ENCODE data around the gene FAM83C.

FAM83C gene

DNA sequence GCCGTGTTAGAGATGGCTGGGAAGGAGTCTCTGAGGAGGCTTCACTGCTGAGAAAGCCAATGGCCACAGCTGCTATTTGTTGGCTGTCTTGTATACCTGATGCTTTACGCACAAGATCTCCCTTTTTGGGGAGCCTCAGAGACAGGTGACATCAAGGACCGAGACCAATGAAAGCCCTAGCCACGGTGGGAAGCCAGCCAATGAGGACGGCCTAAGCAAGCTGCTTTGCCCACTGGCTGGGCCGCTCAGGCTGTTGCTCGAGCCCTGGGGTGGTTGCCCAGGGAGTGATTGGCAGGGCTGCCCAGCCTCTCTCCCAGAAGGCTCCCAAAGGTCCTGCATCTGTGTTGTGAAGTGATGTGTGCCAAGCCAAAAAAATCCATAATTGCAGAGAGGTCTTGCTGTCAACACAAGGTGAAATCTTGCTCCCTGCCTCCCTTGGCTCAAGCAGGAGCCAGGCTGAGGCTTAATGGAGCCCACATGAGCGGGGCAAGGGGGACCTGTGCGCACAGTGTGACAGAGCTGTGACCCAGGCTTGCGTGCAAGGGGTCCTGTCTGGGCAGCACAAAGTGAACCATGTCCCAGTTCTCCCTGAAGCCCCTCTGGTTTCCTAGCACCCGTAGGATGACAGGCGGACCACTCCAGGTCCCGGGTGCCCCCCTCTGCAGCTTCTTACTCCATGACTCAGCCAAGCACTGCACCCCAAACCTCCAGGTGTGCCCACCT, 18.6 kb downstream of the FAM83C start:
- H3K79me2 ChIP-seq (ENCODE audit: low read length), result peaks cover 14% of the 10 kb centered on the region
- H3K4me2 ChIP-seq (ENCODE audit: low read length), result no peak overlapping the region
- no peak for TF ChIP-seq EZH2phosphoT487 (IDR thresholded peaks at IDR 0.05; ENCODE audit: low read depth)
- TF ChIP-seq, protein P1, sequence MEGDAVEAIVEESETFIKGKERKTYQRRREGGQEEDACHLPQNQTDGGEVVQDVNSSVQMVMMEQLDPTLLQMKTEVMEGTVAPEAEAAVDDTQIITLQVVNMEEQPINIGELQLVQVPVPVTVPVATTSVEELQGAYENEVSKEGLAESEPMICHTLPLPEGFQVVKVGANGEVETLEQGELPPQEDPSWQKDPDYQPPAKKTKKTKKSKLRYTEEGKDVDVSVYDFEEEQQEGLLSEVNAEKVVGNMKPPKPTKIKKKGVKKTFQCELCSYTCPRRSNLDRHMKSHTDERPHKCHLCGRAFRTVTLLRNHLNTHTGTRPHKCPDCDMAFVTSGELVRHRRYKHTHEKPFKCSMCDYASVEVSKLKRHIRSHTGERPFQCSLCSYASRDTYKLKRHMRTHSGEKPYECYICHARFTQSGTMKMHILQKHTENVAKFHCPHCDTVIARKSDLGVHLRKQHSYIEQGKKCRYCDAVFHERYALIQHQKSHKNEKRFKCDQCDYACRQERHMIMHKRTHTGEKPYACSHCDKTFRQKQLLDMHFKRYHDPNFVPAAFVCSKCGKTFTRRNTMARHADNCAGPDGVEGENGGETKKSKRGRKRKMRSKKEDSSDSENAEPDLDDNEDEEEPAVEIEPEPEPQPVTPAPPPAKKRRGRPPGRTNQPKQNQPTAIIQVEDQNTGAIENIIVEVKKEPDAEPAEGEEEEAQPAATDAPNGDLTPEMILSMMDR (IDR thresholded peaks at IDR 0.05; ENCODE audit: low read depth, low read length), result no peak
- no peak overlapping the region for H3K27ac ChIP-seq (ENCODE audit: low read length)
- no peaks in the 10 kb centered on the region for H3K27me3 ChIP-seq (ENCODE audit: low read depth, low read length)
- peaks cover 16% of the 10 kb centered on the region for H3K4me1 ChIP-seq (ENCODE audit: low read length)
- no peaks in the 10 kb centered on the region for H3K9me3 ChIP-seq (ENCODE audit: insufficient read depth, low read length)
- no peaks in the 10 kb centered on the region for H4K20me1 ChIP-seq (ENCODE audit: insufficient read depth, low read length)
- no peak overlapping the region for H3K4me3 ChIP-seq (ENCODE audit: low read length)
- no peak overlapping the region for H3K9ac ChIP-seq (ENCODE audit: low read length)
- H2AFZ ChIP-seq (ENCODE audit: low read depth, low read length), result no peak overlapping the region
- peaks cover 19% of the 10 kb centered on the region for H3K36me3 ChIP-seq (replicated peaks; ENCODE audit: low read depth, low read length)

DNA sequence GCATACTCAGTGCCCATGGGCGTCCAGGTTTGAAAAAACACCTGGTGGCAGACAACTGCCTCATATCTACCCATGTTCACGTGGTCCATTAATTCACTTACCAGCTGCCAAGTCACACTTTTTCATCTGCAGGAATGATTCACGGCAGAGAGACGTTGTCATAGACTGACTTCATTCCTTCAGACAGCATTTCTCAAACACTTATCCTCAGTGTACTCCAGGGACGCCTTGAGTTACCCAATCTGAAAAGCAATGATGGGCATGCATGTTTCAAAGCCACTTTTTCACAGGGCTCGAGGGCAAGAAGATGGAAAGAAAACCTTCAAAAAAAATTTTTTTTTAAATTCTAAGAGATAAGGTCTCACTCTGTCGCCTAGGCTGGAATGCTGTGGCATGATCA, 20.3 kb downstream of the FAM83C start:
- H3K27me3 ChIP-seq (ENCODE audit: low read depth, low read length), result no peaks in the 10 kb centered on the region
- H4K20me1 ChIP-seq (ENCODE audit: insufficient read depth, low read length), result no peaks in the 10 kb centered on the region
- H2AFZ ChIP-seq (ENCODE audit: low read depth, low read length), result no peak overlapping the region
- no peak overlapping the region for H3K27ac ChIP-seq (ENCODE audit: low read length)
- TF ChIP-seq, protein P1 (IDR thresholded peaks at IDR 0.05; ENCODE audit: low read depth, low read length), result no peak
- TF ChIP-seq EZH2phosphoT487 (IDR thresholded peaks at IDR 0.05; ENCODE audit: low read depth), result no peak
- H3K4me1 ChIP-seq (ENCODE audit: low read length), result peaks cover 18% of the 10 kb centered on the region
- peaks cover 10% of the 10 kb centered on the region for H3K36me3 ChIP-seq (replicated peaks; ENCODE audit: low read depth, low read length)
- H3K9me3 ChIP-seq (ENCODE audit: insufficient read depth, low read length), result no peaks in the 10 kb centered on the region
- peaks cover 9% of the 10 kb centered on the region for H3K79me2 ChIP-seq (ENCODE audit: low read length)
- no peak overlapping the region for H3K9ac ChIP-seq (ENCODE audit: low read length)
- no peak overlapping the region for H3K4me3 ChIP-seq (ENCODE audit: low read length)
- no peak overlapping the region for H3K4me2 ChIP-seq (ENCODE audit: low read length)

DNA sequence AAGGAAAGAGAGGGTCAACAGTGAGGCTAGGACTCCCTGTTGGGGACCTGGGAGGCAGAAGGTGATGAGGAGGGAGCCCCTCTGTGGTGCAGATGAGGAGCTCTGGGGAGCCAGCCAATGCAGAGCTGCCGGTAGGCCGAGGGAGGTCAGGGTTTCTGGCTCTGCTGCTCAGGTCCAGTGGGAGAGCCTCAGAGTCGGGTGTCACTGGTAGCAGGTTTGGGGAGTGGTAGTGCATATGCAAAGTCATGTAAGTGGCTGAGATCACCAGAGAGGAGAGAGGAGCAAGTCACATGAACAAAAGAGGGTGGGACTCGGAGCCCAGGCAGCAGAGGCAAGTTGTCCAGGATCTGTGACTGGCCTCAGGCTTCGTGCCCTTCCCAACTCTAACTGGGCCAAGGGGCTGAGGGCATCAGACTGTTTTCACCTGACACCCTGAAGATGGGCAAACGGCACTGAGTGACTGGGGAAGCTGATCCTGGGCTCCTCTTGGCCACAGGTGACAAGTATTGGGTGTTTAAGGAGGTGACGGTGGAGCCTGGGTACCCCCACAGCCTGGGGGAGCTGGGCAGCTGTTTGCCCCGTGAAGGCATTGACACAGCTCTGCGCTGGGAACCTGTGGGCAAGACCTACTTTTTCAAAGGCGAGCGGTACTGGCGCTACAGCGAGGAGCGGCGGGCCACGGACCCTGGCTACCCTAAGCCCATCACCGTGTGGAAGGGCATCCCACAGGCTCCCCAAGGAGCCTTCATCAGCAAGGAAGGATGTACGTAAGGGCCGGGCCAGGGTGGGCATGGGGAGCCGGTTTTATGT, 20.9 kb downstream of the FAM83C start:
- Histone ChIP-seq H3K27ac (ENCODE audit: low read length) (no peak overlapping the region), H3K27me3 (ENCODE audit: low read depth, low read length) (no peaks in the 10 kb centered on the region), H3K79me2 (ENCODE audit: low read length) (peaks cover 3% of the 10 kb centered on the region), H3K4me1 (ENCODE audit: low read length) (peaks cover 12% of the 10 kb centered on the region), H3K9me3 (ENCODE audit: insufficient read depth, low read length) (no peaks in the 10 kb centered on the region), H2AFZ (ENCODE audit: low read depth, low read length) (no peak overlapping the region), H4K20me1 (ENCODE audit: insufficient read depth, low read length) (no peaks in the 10 kb centered on the region), H3K9ac (ENCODE audit: low read length) (no peak overlapping the region), H3K36me3 (replicated peaks; ENCODE audit: low read depth, low read length) (peaks cover 5% of the 10 kb centered on the region), H3K4me3 (ENCODE audit: low read length) (no peak overlapping the region), H3K4me2 (ENCODE audit: low read length) (no peak overlapping the region)
- TF ChIP-seq EZH2phosphoT487 (IDR thresholded peaks at IDR 0.05; ENCODE audit: low read depth), result no peak
- TF ChIP-seq, protein P1 (IDR thresholded peaks at IDR 0.05; ENCODE audit: low read depth, low read length), result no peak

All from OCI-LY3 (cell line).